ENCODE data around the gene CHRM5. TPM values are rescaled to one million over a fixed set of nuclear protein-coding genes. Genes with fewer than 3 reads are reported as not detected.

CHRM5 gene
- total RNA-seq, 1 donor from 2014 or later = not detected

GRCh38 chr15:34084086-34084485, 115.8 kb downstream of the CHRM5 start:
- no peak for DNase-seq (ENCODE audit: low read depth)
- no peak for TF ChIP-seq CTCF (conservative IDR thresholded peaks at IDR 0.05; ENCODE audit: low read depth, low read length)
- no peak overlapping the region for H3K4me3 ChIP-seq (ENCODE audit: low read depth, low read length)

- TF ChIP-seq CTCF (conservative IDR thresholded peaks at IDR 0.05; ENCODE audit: low read depth, low read length) = no peak
- no peak for DNase-seq (ENCODE audit: low read depth)
- no peak overlapping the region for H3K4me3 ChIP-seq (ENCODE audit: low read depth, low read length)
These were observed 117.4 kb downstream of the CHRM5 start for GRCh38 chr15:34085746-34086145.

GRCh38 chr15:34099914-34100313, 131.6 kb downstream of the CHRM5 start:
- no peak for TF ChIP-seq CTCF (conservative IDR thresholded peaks at IDR 0.05; ENCODE audit: low read depth, low read length)
- no peak overlapping the region for H3K4me3 ChIP-seq (ENCODE audit: low read depth, low read length)
- no peak for DNase-seq (ENCODE audit: low read depth)

GRCh38 chr15:34101366-34102174, 133.3 kb downstream of the CHRM5 start, which contains the start of the genes EMC7 and PGBD4:
TSS of gene EMC7 (minus strand) at chr15:34101862. CDS start at chr15:34101839, 23 bp downstream.
TSS of gene PGBD4 (plus strand) at chr15:34102083. CDS start at chr15:34102532, 449 bp downstream.
- H3K4me3 ChIP-seq (ENCODE audit: low read depth, low read length) = peak within 1 kb of the TSS; percentile 98
- peak; percentile 97 for DNase-seq (ENCODE audit: low read depth)
- TF ChIP-seq CTCF (conservative IDR thresholded peaks at IDR 0.05; ENCODE audit: low read depth, low read length) = no peak

GRCh38 chr15:34102175-34102925, 134.1 kb downstream of the CHRM5 start:
- no peak for TF ChIP-seq CTCF (conservative IDR thresholded peaks at IDR 0.05; ENCODE audit: low read depth, low read length)
- peak overlapping the region; percentile 98 for H3K4me3 ChIP-seq (ENCODE audit: low read depth, low read length)
- no peak for DNase-seq (ENCODE audit: low read depth)

- H3K4me3 ChIP-seq (ENCODE audit: low read depth, low read length) = no peak overlapping the region
- no peak for DNase-seq (ENCODE audit: low read depth)
- no peak for TF ChIP-seq CTCF (conservative IDR thresholded peaks at IDR 0.05; ENCODE audit: low read depth, low read length)
These were observed 138.1 kb downstream of the CHRM5 start for GRCh38 chr15:34106423-34106822.
